Bone marrow (tissue), 2 donors: ENCODE results near the gene LNPEP.

Experiments used
- DNase-seq, 2 donors: peaks; one replicate each; lab custom pipeline; 2025; lab: John Stamatoyannopoulos, UW

Gene LNPEP

DNA sequence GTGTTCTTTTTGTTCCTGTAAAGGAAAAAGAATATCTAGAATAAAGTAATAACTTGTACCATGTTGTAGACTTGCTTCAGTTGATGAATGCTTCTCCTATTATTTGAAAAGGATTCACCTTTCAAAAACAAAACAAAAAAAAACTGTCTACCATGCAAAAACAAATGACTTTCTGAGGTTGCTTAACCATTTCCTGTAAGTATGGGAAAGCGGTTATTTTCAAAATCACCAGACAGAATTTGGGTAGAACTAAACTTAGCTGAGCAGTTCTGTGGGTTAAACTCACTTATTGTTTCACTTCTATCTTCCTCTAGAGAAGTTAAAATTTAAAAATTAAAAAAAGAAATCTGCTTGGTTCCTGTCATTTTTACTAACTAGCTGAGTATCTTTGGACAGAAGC lies 25.2 kb downstream of the LNPEP start:
- peak in 1 of 2 donors; percentile 61 for DNase-seq

DNA sequence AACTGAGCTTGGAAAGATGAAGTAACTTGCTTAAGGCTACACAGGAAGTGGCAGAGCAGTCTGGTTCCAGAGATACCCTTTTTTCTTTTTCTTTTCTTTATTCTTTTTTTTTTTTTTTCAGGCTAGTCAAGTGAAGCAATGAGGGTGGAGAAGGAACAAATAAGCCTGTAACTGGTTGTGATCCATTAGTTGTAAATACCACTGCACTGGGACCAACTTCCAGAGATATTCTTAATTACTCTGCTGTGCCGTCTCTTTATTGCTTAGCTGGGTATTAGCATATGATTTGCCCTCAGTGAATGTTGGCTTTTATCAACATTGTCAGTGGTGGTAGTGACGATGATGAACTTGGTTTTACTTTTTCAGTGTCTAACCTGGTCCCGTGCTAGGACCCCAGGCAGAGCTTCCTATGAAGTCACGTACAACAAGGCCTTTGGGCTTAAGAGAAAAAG lies 26.7 kb downstream of the LNPEP start:
- peak in 1 of 2 donors; percentile 11 for DNase-seq

DNA sequence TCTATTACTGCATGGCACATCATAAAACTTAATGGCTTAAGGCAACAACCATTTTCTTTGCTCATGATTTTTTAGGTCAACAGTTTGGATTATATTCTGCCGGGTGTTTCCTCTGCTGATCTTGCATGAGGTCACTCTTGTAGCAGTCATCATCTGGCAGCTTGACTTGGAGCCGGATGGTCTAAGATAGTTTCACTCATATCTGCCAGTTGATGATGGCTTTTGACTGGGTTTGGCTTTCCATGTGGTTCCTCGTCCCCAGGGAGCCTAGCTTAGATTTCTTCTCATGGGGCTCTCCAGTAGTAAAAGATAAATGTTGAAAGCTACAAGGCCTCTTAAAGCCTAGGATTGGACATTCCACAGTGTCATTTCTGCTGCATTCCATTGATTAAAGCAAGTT lies 27.4 kb downstream of the LNPEP start:
- peak in 1 of 2 donors; percentile 35 for DNase-seq

DNA sequence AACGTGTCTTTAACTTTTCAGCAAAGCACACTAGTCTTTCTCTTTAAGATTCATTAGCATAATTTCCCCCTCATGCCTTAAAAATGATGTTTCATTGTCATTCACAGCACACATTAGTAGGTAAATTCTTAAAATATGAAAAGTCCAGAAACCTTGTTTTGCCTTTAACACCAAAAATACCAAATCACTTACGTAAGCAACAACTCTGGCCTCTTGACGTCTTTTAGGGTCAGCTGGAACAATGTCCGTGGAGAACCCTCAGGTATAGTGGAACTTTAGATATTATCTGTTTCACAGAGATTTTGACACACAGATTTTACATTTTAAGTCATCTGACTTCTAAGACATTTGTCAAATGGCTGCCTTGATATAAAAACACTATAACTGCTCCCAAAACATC lies 30.9 kb downstream of the LNPEP start:
- DNase-seq = no peak

DNA sequence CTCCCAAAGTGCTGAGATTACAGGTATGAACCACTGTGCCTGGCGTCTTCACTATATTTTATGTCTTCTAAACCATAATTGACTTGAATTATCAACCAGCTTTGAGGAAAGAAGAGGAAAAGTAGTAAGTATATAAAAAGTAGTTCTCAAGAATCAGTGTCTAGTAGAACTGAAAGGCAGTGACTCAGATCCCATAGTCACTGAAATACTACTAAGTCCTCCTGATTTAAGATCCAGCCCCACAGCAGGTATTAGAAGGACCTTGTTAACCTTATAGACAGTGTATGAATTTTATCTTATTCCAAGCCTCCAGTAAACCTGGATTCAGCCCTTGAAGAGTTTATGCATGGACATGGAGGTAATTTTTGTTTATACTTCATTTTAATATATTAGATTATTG lies 31.5 kb downstream of the LNPEP start:
- DNase-seq = no peak

DNA sequence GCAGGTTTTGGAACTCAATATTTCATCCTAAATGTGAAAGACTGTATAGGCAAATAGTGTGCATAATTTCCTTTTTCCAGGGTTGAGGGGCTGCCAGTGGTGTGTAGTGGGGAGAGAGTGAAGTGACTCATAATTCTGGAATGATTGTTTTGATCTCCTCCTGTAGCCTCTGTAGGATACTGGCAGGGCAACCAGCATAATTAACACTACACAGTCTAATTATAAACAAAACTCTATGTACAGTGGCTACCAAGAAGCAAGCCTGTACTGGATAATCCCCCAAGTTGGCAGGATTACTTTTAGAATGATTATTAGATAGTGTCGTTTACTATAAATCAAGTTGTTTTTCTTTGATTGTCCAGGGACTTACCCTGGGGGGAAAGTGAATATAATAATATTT lies 32.2 kb downstream of the LNPEP start:
- no peak for DNase-seq

DNA sequence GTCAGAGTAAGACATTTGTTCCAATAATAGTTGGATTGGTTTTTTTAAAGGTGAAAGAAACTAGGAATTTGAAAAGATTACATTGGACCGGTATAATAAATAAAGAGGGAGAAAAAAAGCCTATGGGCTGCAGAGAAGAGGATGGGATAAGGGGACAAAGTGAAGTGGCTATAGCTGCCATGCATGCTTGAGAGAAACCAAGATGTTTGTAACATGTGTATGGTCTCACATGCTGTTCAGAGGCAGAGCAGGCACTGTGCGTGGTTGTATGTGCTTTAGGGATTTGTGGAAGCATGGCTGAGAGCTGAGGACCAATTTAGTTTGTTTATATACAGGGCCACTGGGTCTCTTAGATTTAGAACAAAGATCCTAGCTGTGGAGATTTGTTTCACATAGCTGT lies 32.7 kb downstream of the LNPEP start:
- DNase-seq = no peak

DNA sequence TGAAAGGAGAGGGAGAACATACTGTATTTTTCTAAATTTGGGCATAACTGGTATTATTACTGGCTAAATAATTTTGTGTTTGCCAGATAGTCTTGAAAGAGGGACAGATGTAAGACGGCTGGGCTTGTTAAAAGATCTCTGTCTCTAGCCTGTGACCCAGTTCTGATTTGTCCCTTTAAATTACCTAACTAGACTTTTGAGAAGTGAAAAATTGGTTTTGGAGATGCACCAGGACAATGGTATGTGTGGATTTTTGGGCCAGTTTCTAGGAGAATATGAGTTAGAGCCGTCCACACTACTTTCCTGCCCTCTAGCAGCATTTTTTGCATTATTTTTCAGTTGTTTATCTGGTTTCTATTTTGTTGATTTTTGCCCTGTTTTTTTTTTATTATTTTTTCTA lies 33.5 kb downstream of the LNPEP start:
- DNase-seq = no peak

DNA sequence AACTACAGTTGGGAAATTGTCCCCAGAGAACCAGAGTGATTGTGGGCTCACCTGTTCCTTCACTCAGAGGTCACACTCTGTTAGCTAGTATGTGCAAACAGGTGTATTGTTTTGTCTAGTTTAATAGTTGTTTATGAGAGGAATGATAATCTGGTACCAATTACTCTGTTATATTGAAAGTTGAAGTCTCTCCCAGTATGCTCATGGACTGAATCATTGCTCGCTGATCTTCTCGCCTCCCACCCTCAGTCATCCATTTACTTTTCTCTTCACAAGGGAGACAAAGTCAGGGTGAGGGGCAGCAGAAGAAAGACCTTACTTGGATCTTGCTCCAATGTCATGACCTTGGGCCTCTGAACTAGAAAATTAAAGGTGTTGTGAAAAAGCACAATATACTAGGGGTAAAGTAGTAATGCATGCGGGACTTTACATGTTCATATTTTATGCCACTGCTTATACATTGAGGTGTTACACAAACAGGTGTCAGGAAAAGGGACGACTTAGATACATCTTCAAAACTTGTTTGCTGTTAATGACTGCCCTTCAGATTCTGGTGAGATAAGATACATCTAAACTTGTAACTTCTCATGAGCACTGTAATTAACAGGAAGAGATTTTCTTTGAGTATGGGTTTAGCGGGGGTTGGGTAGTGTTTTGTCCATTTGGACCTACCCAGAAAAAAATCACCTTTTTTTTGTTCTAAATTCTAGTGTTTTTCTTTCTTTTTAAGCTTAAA lies 36.9 kb downstream of the LNPEP start:
- no peak for DNase-seq

DNA sequence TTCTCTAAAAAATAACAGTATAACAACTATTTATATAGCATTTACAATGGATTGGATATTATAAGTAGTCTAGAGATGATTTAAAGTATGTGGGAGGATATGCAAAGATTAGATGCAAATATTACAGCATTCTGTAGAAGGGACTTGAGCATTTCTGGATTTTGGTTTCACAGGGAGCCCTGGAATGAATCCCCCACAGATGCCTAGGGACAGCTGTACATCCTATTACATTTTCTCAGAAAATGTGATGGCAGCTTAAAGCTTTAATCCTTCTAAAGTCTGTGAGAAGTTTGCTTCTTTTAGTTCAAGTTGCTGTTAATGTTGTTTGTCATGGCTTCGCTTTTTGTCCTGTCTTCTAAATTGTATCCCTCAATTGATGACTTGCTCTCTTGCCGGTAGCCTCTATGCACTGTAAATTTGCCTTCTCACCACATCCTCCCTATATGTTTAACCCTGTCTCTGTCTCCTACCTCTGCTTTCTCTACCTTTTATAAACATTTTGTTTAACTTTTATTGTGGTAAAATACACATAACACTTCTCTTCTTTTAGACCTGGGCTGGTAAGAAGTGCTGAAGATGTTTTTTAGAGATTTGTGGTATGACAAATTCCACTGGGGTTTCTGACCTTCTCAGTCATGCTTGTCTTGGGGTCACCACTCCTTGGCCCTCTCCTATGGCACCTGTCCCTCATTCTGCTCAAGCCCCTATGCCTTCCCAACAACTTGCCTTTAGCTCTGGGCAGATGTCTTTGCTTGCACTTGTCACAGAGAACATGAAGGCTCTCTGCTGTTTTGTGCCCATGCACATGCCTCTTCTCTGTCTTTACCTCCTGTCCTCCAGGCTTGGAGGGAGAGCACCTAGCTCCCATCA lies 37.9 kb downstream of the LNPEP start:
- peak in 1 of 2 donors; percentile 11 for DNase-seq

DNA sequence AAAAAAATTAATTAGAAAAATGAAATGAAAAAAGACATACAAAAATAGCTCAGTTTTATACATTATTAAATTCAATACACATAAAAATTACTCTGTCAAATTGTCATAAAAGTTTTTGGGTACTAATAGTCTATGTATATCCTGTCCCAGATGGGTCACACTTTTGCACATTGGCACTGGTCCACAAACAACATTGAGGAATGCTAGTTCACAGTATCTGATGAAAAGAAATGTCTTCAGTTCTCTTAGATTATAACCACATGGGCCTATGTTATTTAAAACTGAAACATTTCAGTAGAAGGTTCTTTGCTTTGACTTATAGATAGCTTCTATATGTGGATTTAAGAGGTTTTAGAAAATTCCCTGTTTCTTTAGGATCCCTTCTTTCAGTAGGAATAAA lies 39.8 kb downstream of the LNPEP start:
- no peak for DNase-seq

DNA sequence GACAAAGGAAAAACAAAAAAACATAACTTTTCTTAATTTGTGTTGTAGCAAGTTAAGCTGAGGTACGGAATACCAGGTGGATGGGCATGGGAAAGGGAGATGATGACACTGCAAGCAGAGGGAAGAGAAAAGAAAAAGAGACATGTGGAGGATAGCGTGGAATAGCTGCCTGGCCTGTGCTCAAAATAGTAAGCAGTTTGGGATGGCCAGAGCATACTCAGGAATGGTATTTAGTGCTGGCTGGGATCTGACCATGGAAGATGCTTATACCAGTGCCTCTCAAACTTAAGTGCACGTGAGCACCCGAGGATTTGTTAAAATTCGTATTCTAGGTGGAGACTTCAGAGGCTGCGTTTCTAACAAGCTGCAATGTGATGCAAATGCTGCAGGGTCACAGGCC lies 41.3 kb downstream of the LNPEP start:
- DNase-seq = no peak

DNA sequence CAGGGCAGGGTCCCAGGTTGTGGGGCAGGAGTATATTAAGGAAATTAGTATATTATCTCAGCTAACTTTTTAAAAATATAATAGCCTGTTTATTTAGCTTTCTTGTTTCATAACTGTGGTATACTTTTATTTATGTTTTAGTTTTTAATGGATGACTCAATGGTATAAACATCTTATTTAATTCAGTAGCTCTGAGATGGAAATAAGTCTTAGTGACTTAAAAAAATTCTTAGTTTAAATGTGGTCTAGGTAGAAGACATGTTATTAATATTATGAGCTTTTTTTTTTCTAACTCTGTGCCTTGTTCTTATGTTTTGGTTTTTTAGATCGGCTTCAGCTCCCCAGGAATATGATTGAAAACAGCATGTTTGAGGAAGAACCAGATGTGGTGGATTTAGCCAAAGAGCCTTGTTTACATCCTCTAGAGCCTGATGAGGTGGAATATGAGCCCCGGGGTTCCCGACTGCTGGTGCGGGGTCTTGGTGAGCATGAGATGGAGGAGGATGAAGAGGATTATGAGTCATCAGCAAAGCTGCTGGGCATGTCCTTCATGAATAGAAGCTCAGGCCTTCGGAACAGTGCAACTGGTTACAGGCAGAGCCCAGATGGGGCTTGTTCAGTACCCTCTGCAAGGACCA lies 43.1 kb downstream of the LNPEP start:
- DNase-seq = no peak

DNA sequence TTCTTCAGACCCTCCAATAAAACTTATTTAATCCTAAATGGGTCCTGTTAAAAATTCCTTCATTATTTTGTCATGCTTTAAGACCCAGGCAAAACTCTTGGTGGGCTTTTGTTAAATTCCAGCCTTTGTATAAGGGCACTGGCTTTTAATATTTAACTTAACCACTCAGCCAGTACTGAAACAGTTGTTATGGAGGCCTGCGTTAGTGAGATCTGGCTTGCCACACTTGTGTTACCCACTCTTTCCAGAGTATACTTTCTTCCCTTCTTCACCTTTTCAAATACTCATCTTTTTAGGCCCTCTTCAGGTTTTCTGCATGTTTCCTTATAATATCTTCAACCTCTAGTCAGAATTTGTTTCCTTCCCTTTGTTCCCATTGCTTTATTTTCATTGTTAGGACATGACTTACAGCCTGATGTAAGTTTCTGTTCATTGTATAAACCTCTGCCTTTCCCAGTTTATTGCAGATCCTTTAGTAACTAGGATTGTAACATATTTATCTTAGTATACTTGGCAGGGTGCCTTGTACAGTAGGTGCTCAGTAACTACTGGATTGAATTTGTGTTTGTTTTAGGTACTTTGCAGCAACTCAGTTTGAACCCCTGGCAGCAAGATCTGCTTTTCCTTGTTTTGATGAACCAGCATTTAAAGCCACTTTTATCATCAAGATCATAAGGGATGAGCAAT lies 48.8 kb downstream of the LNPEP start:
- no peak for DNase-seq

DNA sequence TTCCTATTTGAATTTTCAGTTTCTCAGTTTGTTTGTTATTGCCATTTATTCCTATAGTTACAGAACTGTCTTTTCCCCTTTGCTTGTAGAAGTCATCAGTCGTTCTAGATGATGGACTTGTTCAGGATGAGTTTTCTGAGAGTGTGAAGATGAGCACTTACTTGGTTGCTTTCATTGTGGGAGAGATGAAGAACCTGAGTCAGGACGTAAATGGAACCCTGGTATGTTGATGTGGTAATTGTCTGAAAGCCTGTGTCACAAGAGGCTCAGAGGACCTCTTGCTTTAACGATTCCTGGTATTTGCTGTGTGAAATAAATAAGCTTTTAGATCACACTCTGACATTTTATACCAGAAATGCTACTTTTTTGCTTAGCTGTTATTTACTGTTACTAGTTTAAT lies 50.6 kb downstream of the LNPEP start:
- no peak for DNase-seq

DNA sequence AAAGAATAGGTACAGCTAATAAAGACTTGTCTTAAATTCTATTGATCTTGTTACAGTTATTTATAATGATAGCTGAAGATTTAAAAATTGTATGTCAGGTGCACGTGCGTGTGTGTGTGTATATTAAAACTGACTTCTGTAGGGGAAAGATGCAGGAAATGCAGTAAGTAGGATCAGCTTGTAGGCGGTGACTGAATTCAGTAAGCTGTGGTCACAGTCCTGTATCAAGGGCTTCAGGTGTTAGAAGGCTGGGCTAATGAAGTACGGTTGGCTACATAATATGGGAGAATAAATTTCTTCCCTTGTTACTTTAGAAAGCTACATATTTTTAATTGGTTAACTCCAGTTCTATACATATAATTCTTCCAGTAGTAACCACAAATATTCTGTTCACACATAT lies 54.2 kb downstream of the LNPEP start:
- DNase-seq = no peak

DNA sequence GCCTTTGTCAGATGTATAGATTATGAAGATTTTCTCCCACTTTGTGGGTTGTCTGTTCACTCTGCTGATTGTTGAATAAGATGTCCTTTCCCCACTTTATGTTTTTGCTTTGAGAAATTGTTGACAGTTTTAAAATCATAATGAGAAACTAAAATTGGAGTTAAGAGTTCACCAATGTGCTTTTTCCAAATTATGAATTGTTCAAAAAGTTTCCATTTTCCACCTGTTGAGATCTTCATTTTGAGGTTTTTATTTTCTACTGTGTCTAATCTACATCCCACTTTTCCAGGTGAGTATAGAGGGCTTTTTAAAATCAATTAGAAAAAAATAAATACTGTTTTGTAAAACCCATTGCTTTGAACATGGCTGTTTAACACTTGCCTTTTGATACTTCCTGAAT lies 55.8 kb downstream of the LNPEP start:
- DNase-seq = no peak

DNA sequence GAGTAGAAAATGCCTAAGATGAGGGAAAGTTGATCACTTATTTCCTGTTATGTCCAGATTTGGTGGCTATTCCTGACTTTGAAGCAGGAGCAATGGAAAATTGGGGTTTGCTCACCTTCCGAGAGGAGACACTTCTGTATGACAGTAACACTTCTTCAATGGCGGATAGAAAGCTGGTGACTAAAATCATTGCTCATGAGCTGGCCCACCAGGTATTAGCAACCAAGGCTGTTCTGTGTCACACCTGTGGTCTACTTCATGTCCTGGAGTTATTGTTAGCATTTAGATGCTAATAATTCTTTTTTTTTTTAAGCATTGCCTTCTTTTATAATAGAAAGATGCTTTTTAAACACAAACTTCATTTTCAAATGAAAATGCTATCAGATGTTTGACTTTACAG lies 57.9 kb downstream of the LNPEP start:
- no peak for DNase-seq

DNA sequence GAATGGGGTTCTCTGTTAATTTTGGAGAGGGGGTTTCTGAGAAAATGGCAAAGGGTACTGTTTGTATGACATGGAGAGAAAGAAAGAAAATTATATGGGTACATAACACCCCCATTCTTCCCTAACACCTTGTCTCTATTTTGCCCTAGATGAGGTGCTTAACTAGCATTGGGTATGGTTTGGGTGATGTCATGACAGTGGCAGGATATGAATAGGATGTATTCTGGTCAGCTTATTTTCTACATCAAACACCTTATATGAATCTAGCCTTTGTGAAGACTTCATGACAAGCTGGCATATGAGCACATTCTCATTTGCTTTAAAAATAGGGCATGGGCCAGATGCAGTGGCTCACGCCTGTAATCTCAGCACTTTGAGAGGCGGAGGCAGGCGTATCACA lies 58.6 kb downstream of the LNPEP start:
- no peak for DNase-seq

DNA sequence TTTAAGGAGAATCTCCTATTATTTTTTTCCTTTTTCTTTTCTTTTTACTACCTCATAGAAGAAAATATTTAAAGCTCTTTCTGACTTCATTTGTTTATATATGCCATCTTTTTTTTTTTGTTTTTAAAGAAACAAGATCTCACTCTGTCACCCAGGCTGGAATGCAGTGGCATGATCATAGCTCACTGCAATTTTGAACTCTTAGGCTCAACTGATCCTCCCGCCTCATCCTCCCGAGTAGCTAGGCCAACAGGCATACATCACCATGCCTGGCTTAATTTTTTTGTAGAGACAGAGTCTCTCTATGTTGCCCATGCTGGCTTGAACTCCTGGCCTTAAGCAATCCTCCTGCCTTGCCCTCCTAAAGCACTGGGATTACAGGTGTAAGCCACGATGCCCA lies 59.5 kb downstream of the LNPEP start:
- no peak for DNase-seq

DNA sequence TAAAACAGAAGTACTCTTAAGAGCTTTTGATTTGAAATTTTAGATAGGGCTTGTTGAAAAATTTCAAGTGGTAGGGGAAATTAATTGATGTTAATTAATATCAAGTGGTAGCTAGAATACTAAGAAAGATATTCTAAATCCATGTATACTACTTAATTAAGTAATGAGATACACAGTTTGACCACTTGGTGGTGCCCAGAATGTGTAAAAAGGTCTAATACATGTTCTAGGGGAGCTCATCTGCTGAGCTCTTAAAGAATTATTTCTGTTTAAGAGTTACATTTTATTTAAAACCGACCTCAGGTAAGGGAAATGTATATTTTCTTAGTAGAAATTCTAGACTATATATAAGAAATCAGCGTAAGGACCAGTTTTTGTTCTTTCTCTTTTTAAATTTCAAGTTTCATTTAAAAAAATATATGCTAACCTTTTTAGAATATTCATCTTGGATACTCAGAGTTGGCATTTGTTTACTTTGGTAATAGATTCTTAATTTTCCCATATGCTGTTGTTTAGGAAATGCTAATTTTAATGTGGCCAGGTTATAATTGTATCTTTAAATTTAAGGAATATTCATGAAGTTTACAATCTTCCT lies 61.5 kb downstream of the LNPEP start:
- peak in 1 of 2 donors; percentile 11 for DNase-seq

DNA sequence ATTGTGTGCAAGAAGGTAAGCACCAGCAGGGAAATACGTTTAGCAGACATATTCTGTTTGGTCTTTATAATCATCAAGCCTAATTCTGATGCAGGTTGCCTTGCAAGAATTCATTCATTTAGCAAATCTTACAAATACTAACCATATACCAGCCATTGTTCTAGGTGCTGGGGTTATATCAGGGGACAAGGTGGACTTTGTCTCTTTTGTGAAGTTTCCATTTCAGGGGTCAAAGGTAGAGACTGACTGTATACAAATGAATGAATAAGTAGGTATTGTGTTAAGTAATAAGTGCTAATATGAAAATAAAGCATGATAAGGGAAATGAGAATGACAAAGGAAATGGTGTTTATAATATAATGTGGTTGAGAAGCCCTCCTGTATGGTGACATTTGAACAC lies 64.0 kb downstream of the LNPEP start:
- DNase-seq = no peak
